ENCODE measurements around the gene STUB1. TPM values are rescaled to one million over a fixed set of nuclear protein-coding genes. Genes with fewer than 3 reads are reported as not detected.
"Not testable (repeated sequence)": the region's sequence is repeated elsewhere in the genome, so short reads cannot be mapped to it uniquely, and the experiment has no call there.

Gene STUB1
- total RNA-seq, 1 donor from 2014 or later: 81.6 TPM

- intact Hi-C loops (cut with micrococcal nuclease): no loop called here
Measured at GRCh38 chr16:677316-678190, 2.7 kb upstream of the STUB1 start.

- intact Hi-C loops (cut with micrococcal nuclease): no loop called here
Measured at GRCh38 chr16:678209-678857, 1.9 kb upstream of the STUB1 start.

- intact Hi-C loops (cut with micrococcal nuclease): loop anchor here (1.0 kb wide), 4 partner anchors 11 to 43 kb away; partner anchors contain the start of genes METTL26, RHOT2 and WDR90
Measured at GRCh38 chr16:678858-679813, 1.1 kb upstream of the STUB1 start.

- intact Hi-C loops (cut with micrococcal nuclease): loop anchor here (1.0 to 5.0 kb wide), 2 partner anchors 47 to 153 kb away; partner anchors contain the start of genes CAPN15, CCDC78 and HAGHL
Measured at GRCh38 chr16:680625-680945, 375 bp downstream of the STUB1 start.

- intact Hi-C loops (cut with micrococcal nuclease): loop anchor here (1.0 to 5.0 kb wide), 2 partner anchors 46 to 154 kb away; partner anchors contain the start of genes CAPN15, CCDC78 and HAGHL
Measured at GRCh38 chr16:680967-681745, 946 bp downstream of the STUB1 start.

GRCh38 chr16:681746-682427, 1.7 kb downstream of the STUB1 start:
- intact Hi-C loops (cut with micrococcal nuclease): loop anchor here (5.0 kb wide), 1 partner anchor 45 kb away; the partner anchor contains the start of genes CCDC78 and HAGHL

GRCh38 chr16:682493-683395, 2.5 kb downstream of the STUB1 start:
- intact Hi-C loops (cut with micrococcal nuclease): loop anchor here (5.0 kb wide), 1 partner anchor 45 kb away; the partner anchor contains the start of genes CCDC78 and HAGHL

- intact Hi-C loops (cut with micrococcal nuclease): loop anchor here (1.0 to 5.0 kb wide), 7 partner anchors 12 to 331 kb away; partner anchors contain the start of genes AXIN1, CAPN15, CCDC78 and HAGHL
Measured at GRCh38 chr16:683396-684070, 3.3 kb downstream of the STUB1 start.

- intact Hi-C loops (cut with micrococcal nuclease): loop anchor here (1.0 to 5.0 kb wide), 7 partner anchors 11 to 332 kb away; partner anchors contain the start of genes AXIN1, CAPN15, CCDC78 and HAGHL
Measured at GRCh38 chr16:684071-684794, 4.0 kb downstream of the STUB1 start, which contains the start of gene JMJD8. Gene JMJD8 (minus strand): TSS chr16:684334. CDS start chr16:684319, 15 bp downstream.

- intact Hi-C loops (cut with micrococcal nuclease): loop anchor here (1.0 to 5.0 kb wide), 7 partner anchors 10 to 333 kb away; partner anchors contain the start of genes AXIN1, CAPN15, CCDC78 and HAGHL
Measured at GRCh38 chr16:684961-685696, 4.9 kb downstream of the STUB1 start.

- intact Hi-C loops (cut with micrococcal nuclease): loop anchor here (2.0 kb wide), 1 partner anchor 97 kb away; no protein-coding TSS in a partner anchor
Measured at GRCh38 chr16:685967-686366, 5.8 kb downstream of the STUB1 start.

- intact Hi-C loops (cut with micrococcal nuclease): no loop called here
Measured at GRCh38 chr16:686459-687260, 6.5 kb downstream of the STUB1 start.

- intact Hi-C loops (cut with micrococcal nuclease): no loop called here
Measured at GRCh38 chr16:687499-687898, 7.3 kb downstream of the STUB1 start.

GRCh38 chr16:689175-689897, 9.1 kb downstream of the STUB1 start:
- intact Hi-C loops (cut with micrococcal nuclease): no loop called here

GRCh38 chr16:691242-691641, 11.0 kb downstream of the STUB1 start:
- intact Hi-C loops (cut with micrococcal nuclease): not testable (repeated sequence)
